Measurements from ENCODE around the gene POLR2M.

The POLR2M gene

GRCh38 chr15:57736591-57736990, 30.1 kb downstream of the POLR2M start:
- H3K4me3 ChIP-seq (ENCODE audit: low read depth, low read length): no peak overlapping the region

GRCh38 chr15:57738734-57739237, 32.3 kb downstream of the POLR2M start:
- H3K4me3 ChIP-seq (ENCODE audit: low read depth, low read length): no peak overlapping the region
- no peak for TF ChIP-seq CTCF (IDR thresholded peaks at IDR 0.05; ENCODE audit: low read depth, low read length)

More at GRCh38 chr15:57736591-57736990, 30.1 kb downstream of the POLR2M start:
- no peak for TF ChIP-seq CTCF (IDR thresholded peaks at IDR 0.05; ENCODE audit: low read depth, low read length)

GRCh38 chr15:57740048-57740447, 33.5 kb downstream of the POLR2M start:
- H3K4me3 ChIP-seq (ENCODE audit: low read depth, low read length): no peak overlapping the region
- no peak for TF ChIP-seq CTCF (IDR thresholded peaks at IDR 0.05; ENCODE audit: low read depth, low read length)

GRCh38 chr15:57741089-57741488, 34.6 kb downstream of the POLR2M start:
- H3K4me3 ChIP-seq (ENCODE audit: low read depth, low read length): no peak overlapping the region
- TF ChIP-seq CTCF (IDR thresholded peaks at IDR 0.05; ENCODE audit: low read depth, low read length): no peak

- H3K4me3 ChIP-seq (ENCODE audit: low read depth, low read length): no peak overlapping the region
- no peak for TF ChIP-seq CTCF (IDR thresholded peaks at IDR 0.05; ENCODE audit: low read depth, low read length)
These were observed 36.9 kb downstream of the POLR2M start for GRCh38 chr15:57743424-57743823.

GRCh38 chr15:57746786-57747185, 40.3 kb downstream of the POLR2M start:
- no peak for TF ChIP-seq CTCF (IDR thresholded peaks at IDR 0.05; ENCODE audit: low read depth, low read length)
- H3K4me3 ChIP-seq (ENCODE audit: low read depth, low read length): no peak overlapping the region

GRCh38 chr15:57747206-57747896, 40.8 kb downstream of the POLR2M start:
- H3K4me3 ChIP-seq (ENCODE audit: low read depth, low read length): no peak overlapping the region
- TF ChIP-seq CTCF (IDR thresholded peaks at IDR 0.05; ENCODE audit: low read depth, low read length): no peak

Data from WI38 (cell line).